Endothelial cell of hepatic sinusoid (primary cell): ENCODE data around the gene C1QL1.
"Not testable (repeated sequence)": the region's sequence is repeated elsewhere in the genome, so short reads cannot be mapped to it uniquely, and the experiment has no call there.

Experiments
- in situ Hi-C: cut with HindIII; loops from 2 replicates; pipeline ENCODE4 v1.10.0; 2017; ENCODE audit warnings: low sequenced_read_pairs

Gene C1QL1

GRCh38 chr17:44965481-44966234 lies 2.4 kb downstream of the C1QL1 start:
- in situ Hi-C loops, result no loop called here

- in situ Hi-C loops, result loop anchor here (5.0 kb wide), 1 partner anchor 60 kb away; no protein-coding TSS in a partner anchor
Observed at GRCh38 chr17:44961921-44962350, 6.2 kb downstream of the C1QL1 start.

- in situ Hi-C loops, result loop anchor here (5.0 kb wide), 1 partner anchor 62 kb away; no protein-coding TSS in a partner anchor
Observed at GRCh38 chr17:44960691-44961090, 7.4 kb downstream of the C1QL1 start.

- in situ Hi-C loops, result loop anchor here (5.0 kb wide), 1 partner anchor 62 kb away; no protein-coding TSS in a partner anchor
Observed at GRCh38 chr17:44959821-44960531, 8.1 kb downstream of the C1QL1 start.

GRCh38 chr17:44956998-44957981 lies 10.8 kb downstream of the C1QL1 start:
- in situ Hi-C loops, result no loop called here

GRCh38 chr17:44955674-44956425 lies 12.3 kb downstream of the C1QL1 start:
- in situ Hi-C loops, result no loop called here

- in situ Hi-C loops, result no loop called here
Observed at GRCh38 chr17:44952946-44953475, 15.1 kb downstream of the C1QL1 start.

- in situ Hi-C loops, result no loop called here
Observed at GRCh38 chr17:44948315-44948795, 19.7 kb downstream of the C1QL1 start.

- in situ Hi-C loops, result no loop called here
Observed at GRCh38 chr17:44947461-44948314, 20.4 kb downstream of the C1QL1 start, which contains the start of gene KIF18B. KIF18B (minus strand) TSS chr17:44947773; CDS start chr17:44936344, 11,429 bp downstream.

- in situ Hi-C loops, result not testable (repeated sequence)
Observed at GRCh38 chr17:44945652-44946051, 22.5 kb downstream of the C1QL1 start.

GRCh38 chr17:44942456-44942855 lies 25.6 kb downstream of the C1QL1 start:
- in situ Hi-C loops, result no loop called here

- in situ Hi-C loops, result no loop called here
Observed at GRCh38 chr17:44941712-44942331, 26.3 kb downstream of the C1QL1 start.

- in situ Hi-C loops, result no loop called here
Observed at GRCh38 chr17:44940768-44941167, 27.3 kb downstream of the C1QL1 start.

GRCh38 chr17:44940317-44940716 lies 27.8 kb downstream of the C1QL1 start:
- in situ Hi-C loops, result no loop called here

- in situ Hi-C loops, result no loop called here
Observed at GRCh38 chr17:44935116-44935515, 33.0 kb downstream of the C1QL1 start.

- in situ Hi-C loops, result no loop called here
Observed at GRCh38 chr17:44934745-44935105, 33.4 kb downstream of the C1QL1 start.

GRCh38 chr17:44933824-44934744 lies 34.0 kb downstream of the C1QL1 start:
- in situ Hi-C loops, result no loop called here
